ENCODE measurements around the gene PREP.
"Not testable (repeated sequence)": the region's sequence is repeated elsewhere in the genome, so short reads cannot be mapped to it uniquely, and the experiment has no call there.

PREP gene

GRCh38 chr6:105429676-105430075 is 26.8 kb upstream of the PREP start:
- no peaks in the 10 kb centered on the region for H3K9me3 Mint-ChIP-seq
- H3K27ac Mint-ChIP-seq, result peak overlapping the region in 1 of 3 experiments; percentile 26
- no peaks in the 10 kb centered on the region for H3K4me1 Mint-ChIP-seq
- H3K27me3 Mint-ChIP-seq (ENCODE audit: low read depth), result no peaks in the 10 kb centered on the region
- H3K4me3 Mint-ChIP-seq, result no peak overlapping the region
- TF ChIP-seq, protein P1, sequence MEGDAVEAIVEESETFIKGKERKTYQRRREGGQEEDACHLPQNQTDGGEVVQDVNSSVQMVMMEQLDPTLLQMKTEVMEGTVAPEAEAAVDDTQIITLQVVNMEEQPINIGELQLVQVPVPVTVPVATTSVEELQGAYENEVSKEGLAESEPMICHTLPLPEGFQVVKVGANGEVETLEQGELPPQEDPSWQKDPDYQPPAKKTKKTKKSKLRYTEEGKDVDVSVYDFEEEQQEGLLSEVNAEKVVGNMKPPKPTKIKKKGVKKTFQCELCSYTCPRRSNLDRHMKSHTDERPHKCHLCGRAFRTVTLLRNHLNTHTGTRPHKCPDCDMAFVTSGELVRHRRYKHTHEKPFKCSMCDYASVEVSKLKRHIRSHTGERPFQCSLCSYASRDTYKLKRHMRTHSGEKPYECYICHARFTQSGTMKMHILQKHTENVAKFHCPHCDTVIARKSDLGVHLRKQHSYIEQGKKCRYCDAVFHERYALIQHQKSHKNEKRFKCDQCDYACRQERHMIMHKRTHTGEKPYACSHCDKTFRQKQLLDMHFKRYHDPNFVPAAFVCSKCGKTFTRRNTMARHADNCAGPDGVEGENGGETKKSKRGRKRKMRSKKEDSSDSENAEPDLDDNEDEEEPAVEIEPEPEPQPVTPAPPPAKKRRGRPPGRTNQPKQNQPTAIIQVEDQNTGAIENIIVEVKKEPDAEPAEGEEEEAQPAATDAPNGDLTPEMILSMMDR (IDR thresholded peaks at IDR 0.05; ENCODE audit: unreplicated experiment in 3 of 3), result no peak
- H3K36me3 Mint-ChIP-seq (ENCODE audit: low read depth), result no peaks in the 10 kb centered on the region

DNA sequence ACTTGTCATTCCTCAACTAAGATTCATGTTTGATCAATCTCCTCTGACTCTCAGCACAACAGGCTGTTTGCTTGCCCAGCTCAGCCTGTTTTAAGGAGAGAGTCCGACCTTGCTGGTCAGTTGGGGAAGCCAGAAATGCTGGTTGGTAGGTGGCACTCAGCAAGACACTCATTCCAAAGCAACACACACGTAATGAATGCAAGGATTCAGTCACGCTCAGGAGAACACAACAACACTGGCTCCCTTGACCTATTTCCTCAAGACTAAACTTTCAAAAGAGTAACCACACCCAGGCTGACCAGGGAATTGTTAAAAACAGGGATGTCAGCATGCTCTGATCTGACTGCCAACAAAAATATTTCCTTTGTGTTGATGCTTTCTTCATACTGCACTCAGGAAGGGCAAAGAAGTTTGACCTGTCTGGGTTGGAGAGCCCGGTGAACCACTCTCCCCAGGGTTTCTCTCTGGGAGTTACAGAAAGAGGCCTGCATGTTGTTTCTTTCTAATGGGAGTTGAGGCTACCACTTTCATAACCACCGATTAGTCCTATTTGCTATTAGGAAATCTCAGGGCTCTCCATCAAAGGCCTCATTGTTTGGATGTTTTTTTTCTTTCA is 25.6 kb upstream of the PREP start:
- Mint-ChIP-seq H3K27ac (peak overlapping the region in 2 of 3 experiments; percentile 76 to 81), H3K4me3 (no peak overlapping the region), H3K4me1 (no peaks in the 10 kb centered on the region), H3K36me3 (ENCODE audit: low read depth) (no peaks in the 10 kb centered on the region), H3K9me3 (no peaks in the 10 kb centered on the region), H3K27me3 (ENCODE audit: low read depth) (no peaks in the 10 kb centered on the region)
- TF ChIP-seq, protein P1 (IDR thresholded peaks at IDR 0.05; ENCODE audit: unreplicated experiment in 3 of 3), result no peak

- Mint-ChIP-seq H3K4me1 (no peaks in the 10 kb centered on the region), H3K36me3 (ENCODE audit: low read depth) (no peaks in the 10 kb centered on the region), H3K4me3 (no peak overlapping the region), H3K27me3 (ENCODE audit: low read depth) (no peaks in the 10 kb centered on the region), H3K27ac (no peak overlapping the region), H3K9me3 (peaks cover 4% of the 10 kb centered on the region)
- TF ChIP-seq, protein P1 (IDR thresholded peaks at IDR 0.05; ENCODE audit: unreplicated experiment in 3 of 3), result peak; percentile 50 to 65 (median 52)
These were observed 21.4 kb upstream of the PREP start for GRCh38 chr6:105424175-105424783.

GRCh38 chr6:105416971-105417370 is 14.1 kb upstream of the PREP start:
- H3K4me1 Mint-ChIP-seq; H3K27ac Mint-ChIP-seq; H3K27me3 Mint-ChIP-seq (ENCODE audit: low read depth); H3K4me3 Mint-ChIP-seq; H3K36me3 Mint-ChIP-seq (ENCODE audit: low read depth): not testable (repeated sequence)
- peaks cover 54% of the 10 kb centered on the region for H3K9me3 Mint-ChIP-seq

- Mint-ChIP-seq H3K27me3 (ENCODE audit: low read depth) (no peaks in the 10 kb centered on the region), H3K27ac (no peak overlapping the region), H3K36me3 (ENCODE audit: low read depth) (no peaks in the 10 kb centered on the region), H3K4me1 (no peaks in the 10 kb centered on the region), H3K4me3 (no peak overlapping the region), H3K9me3 (peaks cover 32% of the 10 kb centered on the region)
- TF ChIP-seq, protein P1 (IDR thresholded peaks at IDR 0.05; ENCODE audit: unreplicated experiment in 3 of 3), result no peak
These were observed 6.9 kb upstream of the PREP start for GRCh38 chr6:105409734-105410133.

DNA sequence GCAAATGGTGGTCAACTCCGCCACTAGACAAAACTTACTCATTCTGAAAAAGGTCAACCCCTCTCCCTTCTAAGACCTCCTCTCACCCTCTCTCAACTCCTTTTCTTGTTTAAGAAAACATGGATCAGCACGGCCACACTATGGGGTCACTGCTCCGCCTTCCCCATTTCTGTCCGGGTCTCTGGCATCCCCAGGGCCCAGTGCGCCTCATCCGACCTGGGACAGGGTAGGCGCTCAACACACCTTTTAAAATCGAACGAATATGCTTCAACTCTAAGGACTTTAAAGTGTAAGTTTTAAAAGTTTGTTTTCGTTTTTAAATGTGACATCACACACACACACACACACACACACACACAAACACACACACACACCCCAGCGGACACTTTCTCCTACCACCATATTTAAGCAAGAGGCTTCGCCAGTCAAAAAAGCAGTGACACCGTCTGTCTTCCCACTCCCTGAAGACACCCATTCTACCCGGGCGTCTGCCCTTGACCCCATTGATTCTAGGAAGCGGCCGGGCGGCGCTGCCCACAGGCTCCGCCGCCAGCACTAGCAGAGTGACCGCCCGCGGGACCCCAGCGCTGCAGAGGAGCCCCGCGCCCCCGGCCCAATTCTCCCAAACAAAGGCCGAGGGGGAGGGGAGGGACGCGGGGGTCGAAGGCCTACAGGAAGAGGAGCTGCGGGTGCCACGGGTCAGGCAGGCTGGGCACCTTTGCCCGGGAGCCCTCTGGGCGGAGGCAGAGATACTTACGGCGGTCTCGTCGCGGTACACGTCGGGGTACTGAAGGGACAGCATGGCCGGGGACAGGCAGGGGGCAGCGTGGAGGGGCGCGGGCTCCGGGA is 568 bp downstream of the PREP start:
- no peaks in the 10 kb centered on the region for H3K27me3 Mint-ChIP-seq (ENCODE audit: low read depth)

More for the DNA sequence above, 568 bp downstream of the PREP start:
- TF ChIP-seq, protein P1 (IDR thresholded peaks at IDR 0.05; ENCODE audit: unreplicated experiment in 3 of 3), result no peak
- Mint-ChIP-seq H3K4me1 (peaks cover 40% of the 10 kb centered on the region), H3K4me3 (peak overlapping the region; percentile 93 to 98 (median 97)), H3K36me3 (ENCODE audit: low read depth) (no peaks in the 10 kb centered on the region), H3K27ac (peak overlapping the region; percentile 14 to 89 (median 66)), H3K9me3 (no peaks in the 10 kb centered on the region)
